Mesendoderm (in vitro differentiated cells): ENCODE results near the gene PHLDA2.

Source experiments
- DNase-seq: peaks from one replicate; pipeline ENCODE4 v3.0.0; 2013
- H2AK5ac ChIP-seq: 2 replicates; pipeline ENCODE4 v1.6.1; 2013; ENCODE audit warnings: low read length, inconsistent platforms
- H2BK120ac ChIP-seq: 2 replicates; pipeline ENCODE4 v1.6.1; 2013; ENCODE audit warnings: low read depth, mild to moderate bottlenecking, low read length, moderate library complexity, mixed read lengths
- H2BK15ac ChIP-seq: replicated peaks from 2 replicates; pipeline ENCODE4 v1.6.1; 2013; ENCODE audit warnings: low read depth, mild to moderate bottlenecking, moderate library complexity
- H2BK5ac ChIP-seq: 2 replicates; pipeline ENCODE4 v1.6.1; 2013; ENCODE audit warnings: low read length, inconsistent platforms
- H3K18ac ChIP-seq: 2 replicates; pipeline ENCODE4 v1.6.1; 2013; ENCODE audit warnings: mild to moderate bottlenecking, low read length, mixed read lengths
- H3K23ac ChIP-seq: one replicate; pipeline ENCODE4 v1.6.1; 2013; ENCODE audit warnings: low read length
- H3K27ac ChIP-seq: 2 replicates; pipeline ENCODE4 v1.5.1; 2013; ENCODE audit warnings: low read depth, mild to moderate bottlenecking, inconsistent platforms, low read length, moderate library complexity
- H3K27me3 ChIP-seq: 2 replicates; pipeline ENCODE4 v1.6.1; 2013; ENCODE audit warnings: low read length, control low read depth, mild to moderate bottlenecking, inconsistent platforms; ENCODE audit not compliant: insufficient read depth, poor library complexity
- H3K36me3 ChIP-seq: 2 replicates; pipeline ENCODE4 v1.6.1; 2013; ENCODE audit warnings: low read length, inconsistent platforms; ENCODE audit not compliant: control insufficient read depth, insufficient read depth
- H3K4ac ChIP-seq: one replicate; pipeline ENCODE4 v1.6.1; 2013; ENCODE audit warnings: low read depth, mild to moderate bottlenecking, low read length, moderate library complexity
- H3K4me1 ChIP-seq: 2 replicates; pipeline ENCODE4 v1.6.1; 2013; ENCODE audit warnings: low read depth, low read length, inconsistent platforms; ENCODE audit not compliant: control insufficient read depth
- H3K4me2 ChIP-seq: 2 replicates; pipeline ENCODE4 v1.6.1; 2013; ENCODE audit warnings: low read length
- H3K4me3 ChIP-seq: 2 replicates; pipeline ENCODE4 v1.5.1; 2013; ENCODE audit warnings: mild to moderate bottlenecking, low read length
- H3K56ac ChIP-seq: one replicate; pipeline ENCODE4 v1.6.1; 2013; ENCODE audit warnings: low read length
- H3K79me1 ChIP-seq: 2 replicates; pipeline ENCODE4 v1.6.1; 2013; ENCODE audit warnings: low read length, inconsistent platforms
- H3K79me2 ChIP-seq: 2 replicates; pipeline ENCODE4 v1.6.1; 2013; ENCODE audit warnings: mild to moderate bottlenecking, low read length; ENCODE audit not compliant: control insufficient read depth, insufficient read depth
- H3K9ac ChIP-seq: 2 replicates; pipeline ENCODE4 v1.6.1; 2013; ENCODE audit warnings: low read length, inconsistent platforms
- H4K5ac ChIP-seq: one replicate; pipeline ENCODE4 v1.6.1; 2013; ENCODE audit warnings: low read length
- H4K8ac ChIP-seq: one replicate; pipeline ENCODE4 v1.6.1; 2013; ENCODE audit warnings: low read depth, mild to moderate bottlenecking, control low read depth, low read length, moderate library complexity
- WGBS: extraction: QIAGEN DNeasy Blood & Tissue Kit; methylation state at CpG from one replicate; pipeline ENCODE4 v1.1.7; 2013; ENCODE audit warnings: low lambda C conversion rate, missing lambda C conversion rate; ENCODE audit not compliant: insufficient coverage; ENCODE audit errors: extremely low coverage; 5-methylcytosine and 5-hydroxymethylcytosine counted together

The PHLDA2 gene

DNA sequence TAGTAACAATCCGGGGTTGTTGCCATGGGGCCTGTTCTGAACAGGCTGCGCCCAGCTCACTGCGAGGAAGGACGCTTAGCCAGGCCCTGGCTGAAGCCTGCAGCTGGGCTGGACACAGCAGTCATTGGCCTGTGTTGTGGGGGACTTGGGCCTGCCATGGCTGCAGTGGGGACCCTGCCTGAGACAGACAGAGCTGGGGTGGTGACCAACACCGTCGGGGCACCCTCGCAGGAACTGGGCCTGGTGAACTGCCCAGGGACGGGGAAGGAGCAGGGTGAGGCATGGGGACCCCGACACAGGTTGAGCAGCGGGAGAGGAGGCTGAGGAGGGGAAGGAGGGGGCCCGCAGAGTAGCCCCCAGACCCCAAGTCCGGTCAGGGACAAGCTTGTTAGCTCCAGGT is 8.9 kb downstream of the PHLDA2 start:
- no peak overlapping the region for H4K8ac ChIP-seq
- H2BK120ac ChIP-seq = no peak overlapping the region
- no peak for DNase-seq
- H2BK15ac ChIP-seq = no peak overlapping the region
- no peak overlapping the region for H2AK5ac ChIP-seq
- no peaks in the 10 kb centered on the region for H3K4me1 ChIP-seq
- no peak overlapping the region for H3K9ac ChIP-seq
- H4K5ac ChIP-seq = no peak overlapping the region
- H2BK5ac ChIP-seq = no peak overlapping the region
- no peaks in the 10 kb centered on the region for H3K79me2 ChIP-seq
- H3K18ac ChIP-seq = no peak overlapping the region
- H3K4ac ChIP-seq = no peak overlapping the region
- no peak overlapping the region for H3K4me3 ChIP-seq
- no peaks in the 10 kb centered on the region for H3K36me3 ChIP-seq
- no peak overlapping the region for H3K23ac ChIP-seq
- H3K4me2 ChIP-seq = no peak overlapping the region
- no peak overlapping the region for H3K27ac ChIP-seq
- no peaks in the 10 kb centered on the region for H3K79me1 ChIP-seq
- WGBS = no CpG with 5 or more reads among the region's 12 CpGs
- H3K27me3 ChIP-seq = no peaks in the 10 kb centered on the region
- no peak overlapping the region for H3K56ac ChIP-seq

GRCh38 chr11:2919837-2920236 is 9.4 kb downstream of the PHLDA2 start:
- Histone ChIP-seq H3K79me2 (no peaks in the 10 kb centered on the region), H2BK15ac (no peak overlapping the region), H2AK5ac (no peak overlapping the region), H3K4me2 (no peak overlapping the region), H3K56ac (no peak overlapping the region), H3K23ac (no peak overlapping the region), H4K8ac (no peak overlapping the region), H3K4me1 (no peaks in the 10 kb centered on the region), H3K36me3 (no peaks in the 10 kb centered on the region), H3K79me1 (no peaks in the 10 kb centered on the region), H3K27ac (no peak overlapping the region), H3K18ac (no peak overlapping the region), H3K27me3 (no peaks in the 10 kb centered on the region), H3K4me3 (no peak overlapping the region), H3K4ac (no peak overlapping the region), H2BK5ac (no peak overlapping the region), H4K5ac (no peak overlapping the region), H3K9ac (no peak overlapping the region), H2BK120ac (no peak overlapping the region)
- no peak for DNase-seq
- WGBS = no CpG with 5 or more reads among the region's 13 CpGs

GRCh38 chr11:2919188-2919587 is 10.0 kb downstream of the PHLDA2 start:
- no peak overlapping the region for H3K18ac ChIP-seq
- no peaks in the 10 kb centered on the region for H3K27me3 ChIP-seq
- no peak overlapping the region for H3K9ac ChIP-seq
- no CpG with 5 or more reads among the region's 9 CpGs for WGBS
- no peak overlapping the region for H4K8ac ChIP-seq
- H3K79me2 ChIP-seq = no peaks in the 10 kb centered on the region
- no peak overlapping the region for H2BK15ac ChIP-seq
- H3K4me2 ChIP-seq = no peak overlapping the region
- DNase-seq = no peak
- H3K4me1 ChIP-seq = no peaks in the 10 kb centered on the region
- no peaks in the 10 kb centered on the region for H3K79me1 ChIP-seq
- H4K5ac ChIP-seq = no peak overlapping the region
- H3K36me3 ChIP-seq = no peaks in the 10 kb centered on the region
- no peak overlapping the region for H2BK120ac ChIP-seq
- no peak overlapping the region for H3K23ac ChIP-seq
- H2AK5ac ChIP-seq = no peak overlapping the region
- no peak overlapping the region for H2BK5ac ChIP-seq
- H3K56ac ChIP-seq = no peak overlapping the region
- no peak overlapping the region for H3K4me3 ChIP-seq
- no peak overlapping the region for H3K4ac ChIP-seq
- H3K27ac ChIP-seq = no peak overlapping the region

DNA sequence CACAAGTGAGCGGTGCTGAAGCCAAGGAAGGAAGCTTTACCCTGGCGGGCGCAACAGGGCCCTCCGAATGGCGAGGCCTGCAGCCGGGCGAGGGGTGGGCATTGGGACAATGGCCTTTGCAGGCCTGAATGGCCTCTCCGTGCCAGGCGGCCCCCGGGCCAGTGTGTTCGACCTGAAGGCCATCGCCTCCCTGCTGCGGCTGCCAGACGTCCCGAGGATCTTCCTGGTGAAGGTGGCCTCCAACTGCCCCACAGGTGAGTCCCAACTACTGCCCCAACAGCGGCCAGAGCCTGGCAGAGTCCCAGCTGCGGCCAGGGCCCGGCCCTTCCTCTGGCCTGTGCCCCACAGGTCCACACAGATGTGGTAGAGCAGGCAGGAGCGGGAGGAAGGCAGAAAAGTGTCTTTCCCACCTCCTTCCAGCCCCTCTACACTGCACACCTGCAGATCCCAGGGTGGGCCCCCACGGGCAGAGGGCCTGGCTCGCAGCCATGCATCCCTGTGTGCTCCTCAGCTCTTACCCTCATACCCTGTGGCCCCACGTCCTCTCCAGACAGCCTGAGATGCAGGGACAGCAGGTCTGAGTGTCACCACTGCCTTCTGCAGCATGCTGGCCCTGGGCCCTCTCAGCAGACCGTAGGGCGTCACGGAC is 11.3 kb downstream of the PHLDA2 start:
- Histone ChIP-seq H2BK15ac (no peak overlapping the region), H2AK5ac (no peak overlapping the region), H4K5ac (no peak overlapping the region), H3K79me2 (no peaks in the 10 kb centered on the region), H4K8ac (no peak overlapping the region), H3K23ac (no peak overlapping the region), H3K4me1 (no peaks in the 10 kb centered on the region), H3K27ac (no peak overlapping the region), H2BK5ac (no peak overlapping the region), H2BK120ac (no peak overlapping the region), H3K4me3 (no peak overlapping the region), H3K18ac (no peak overlapping the region), H3K4me2 (no peak overlapping the region), H3K79me1 (no peaks in the 10 kb centered on the region), H3K27me3 (no peaks in the 10 kb centered on the region), H3K9ac (no peak overlapping the region), H3K56ac (no peak overlapping the region), H3K4ac (no peak overlapping the region), H3K36me3 (no peaks in the 10 kb centered on the region)
- WGBS = no CpG with 5 or more reads among the region's 25 CpGs
- DNase-seq = no peak

- no peak overlapping the region for H2BK5ac ChIP-seq
- H3K36me3 ChIP-seq = no peaks in the 10 kb centered on the region
- H3K79me2 ChIP-seq = no peaks in the 10 kb centered on the region
- no peak for DNase-seq
- H3K18ac ChIP-seq = no peak overlapping the region
- H3K9ac ChIP-seq = no peak overlapping the region
- H3K4me1 ChIP-seq = no peaks in the 10 kb centered on the region
- H3K79me1 ChIP-seq = no peaks in the 10 kb centered on the region
- H3K23ac ChIP-seq = no peak overlapping the region
- no peak overlapping the region for H4K5ac ChIP-seq
- no peak overlapping the region for H4K8ac ChIP-seq
- no peak overlapping the region for H3K4ac ChIP-seq
- H3K4me2 ChIP-seq = no peak overlapping the region
- H3K27me3 ChIP-seq = no peaks in the 10 kb centered on the region
- H2AK5ac ChIP-seq = no peak overlapping the region
- WGBS = no CpG with 5 or more reads among the region's 16 CpGs
- H3K27ac ChIP-seq = no peak overlapping the region
- H3K56ac ChIP-seq = no peak overlapping the region
- H2BK120ac ChIP-seq = no peak overlapping the region
- H2BK15ac ChIP-seq = no peak overlapping the region
- no peak overlapping the region for H3K4me3 ChIP-seq
These were observed 12.2 kb downstream of the PHLDA2 start for GRCh38 chr11:2916892-2917645.
